NCI-H446 (cell line): ENCODE data around the gene CHST4.
"Not testable (repeated sequence)": the region's sequence is repeated elsewhere in the genome, so short reads cannot be mapped to it uniquely, and the experiment has no call there.

Experiments used
- DNase-seq, 2 experiments: peaks; one replicate each; lab custom pipeline; 2025; lab: John Stamatoyannopoulos, UW

Gene CHST4

GRCh38 chr16:71526111-71526631 is at the start of gene CHST4:
CHST4 (plus strand) TSS chr16:71526426; CDS start chr16:71536678, 10,252 bp downstream.
- DNase-seq, result no peak

- no peak for DNase-seq
Measured at GRCh38 chr16:71476457-71477124, 49.6 kb upstream of the CHST4 start.

GRCh38 chr16:71479420-71479819 is 46.8 kb upstream of the CHST4 start:
- peak in 1 of 2 experiments; percentile 5 for DNase-seq

- no peak for DNase-seq
Measured at GRCh38 chr16:71480956-71481355, 45.3 kb upstream of the CHST4 start.

GRCh38 chr16:71482569-71482968 is 43.7 kb upstream of the CHST4 start:
- no peak for DNase-seq

- DNase-seq, result peak; percentile 32 to 77
Measured at GRCh38 chr16:71484006-71484893, 42.0 kb upstream of the CHST4 start.

- DNase-seq, result no peak
Measured at GRCh38 chr16:71489122-71489521, 37.1 kb upstream of the CHST4 start, which contains the start of gene ZNF19. ZNF19 (minus strand) TSS chr16:71489324; CDS start chr16:71482114, 7,210 bp downstream.

GRCh38 chr16:71490361-71490760 is 35.9 kb upstream of the CHST4 start:
- no peak for DNase-seq

GRCh38 chr16:71491054-71491453 is 35.2 kb upstream of the CHST4 start:
- DNase-seq, result no peak

- no peak for DNase-seq
Measured at GRCh38 chr16:71492786-71493185, 33.4 kb upstream of the CHST4 start.

- DNase-seq, result no peak
Measured at GRCh38 chr16:71493213-71493612, 33.0 kb upstream of the CHST4 start.

- no peak for DNase-seq
Measured at GRCh38 chr16:71498031-71498430, 28.2 kb upstream of the CHST4 start.

- DNase-seq, result peak; percentile 3 to 30
Measured at GRCh38 chr16:71499775-71500364, 26.4 kb upstream of the CHST4 start.

GRCh38 chr16:71500964-71501363 is 25.3 kb upstream of the CHST4 start:
- no peak for DNase-seq

GRCh38 chr16:71501547-71501946 is 24.7 kb upstream of the CHST4 start:
- DNase-seq, result no peak

- not testable (repeated sequence) for DNase-seq
Measured at GRCh38 chr16:71504051-71504450, 22.2 kb upstream of the CHST4 start.

- no peak for DNase-seq
Measured at GRCh38 chr16:71504901-71505300, 21.3 kb upstream of the CHST4 start.

GRCh38 chr16:71507061-71507460 is 19.2 kb upstream of the CHST4 start:
- no peak for DNase-seq

GRCh38 chr16:71513302-71513701 is 12.9 kb upstream of the CHST4 start:
- DNase-seq, result no peak

GRCh38 chr16:71514476-71514875 is 11.8 kb upstream of the CHST4 start:
- DNase-seq, result no peak

- no peak for DNase-seq
Measured at GRCh38 chr16:71515026-71515425, 11.2 kb upstream of the CHST4 start.

- DNase-seq, result no peak
Measured at GRCh38 chr16:71520550-71520949, 5.7 kb upstream of the CHST4 start.
